Measurements from ENCODE around the gene MYOM3. TPM values are rescaled to one million over a fixed set of nuclear protein-coding genes. Genes with fewer than 3 reads are reported as not detected.
"Not testable (repeated sequence)": the region's sequence is repeated elsewhere in the genome, so short reads cannot be mapped to it uniquely, and the experiment has no call there.

The MYOM3 gene
- total and polyA plus RNA-seq, 2 experiments from 2014 or later: 2.0 to 2.4 TPM

DNA sequence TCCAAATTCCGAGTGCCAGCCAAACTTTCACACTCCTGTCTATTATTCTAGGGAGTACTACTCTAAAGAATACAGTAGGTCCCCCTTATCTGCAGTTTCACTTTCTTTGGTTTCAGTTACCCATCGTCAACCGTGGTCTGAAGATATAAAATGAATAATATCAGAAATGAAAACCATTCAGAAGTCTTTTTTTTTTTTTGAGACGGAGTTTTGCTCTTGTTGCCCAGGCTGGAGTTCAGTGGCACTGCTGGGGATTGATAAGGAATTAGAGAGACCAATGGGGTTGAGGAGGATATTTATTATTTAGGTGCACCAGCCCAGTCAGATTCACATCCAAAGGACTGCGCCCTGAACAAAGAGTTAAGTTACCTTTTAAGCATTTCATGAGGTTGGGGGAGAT is 79.0 kb downstream of the MYOM3 start:
- 92% methylated on average over 5 of the region's 5 CpGs for WGBS (ENCODE audit: low lambda C conversion rate, missing lambda C conversion rate)
- H3K36me3 ChIP-seq (replicated peaks; ENCODE audit: insufficient read depth, low read depth): no peaks in the 10 kb centered on the region
- H2AFZ ChIP-seq: no peak overlapping the region
- H3K4me1 ChIP-seq (ENCODE audit: insufficient read depth): no peaks in the 10 kb centered on the region
- no peaks in the 10 kb centered on the region for H4K20me1 ChIP-seq (ENCODE audit: insufficient read depth, poor library complexity, severe bottlenecking)
- DNase-seq (ENCODE audit: low spot score): no peak
- H3K4me2 ChIP-seq: no peak overlapping the region
- H3K9me3 ChIP-seq (ENCODE audit: low read depth): no peaks in the 10 kb centered on the region
- no peaks in the 10 kb centered on the region for H3K79me2 ChIP-seq
- TF ChIP-seq EZH2phosphoT487 (IDR thresholded peaks at IDR 0.05; ENCODE audit: low read depth, severe bottlenecking, unreplicated experiment): no peak
- no peak for TF ChIP-seq EZH2 (IDR thresholded peaks at IDR 0.05; ENCODE audit: borderline replicate concordance)
- TF ChIP-seq CTCF (IDR thresholded peaks at IDR 0.05; ENCODE audit: poor library complexity): no peak
- H3K27ac ChIP-seq: no peak overlapping the region
- no peak overlapping the region for H3K4me3 ChIP-seq
- no peaks in the 10 kb centered on the region for H3K9me2 ChIP-seq (replicated peaks; ENCODE audit: insufficient read depth)
- no peaks in the 10 kb centered on the region for H3K27me3 ChIP-seq

DNA sequence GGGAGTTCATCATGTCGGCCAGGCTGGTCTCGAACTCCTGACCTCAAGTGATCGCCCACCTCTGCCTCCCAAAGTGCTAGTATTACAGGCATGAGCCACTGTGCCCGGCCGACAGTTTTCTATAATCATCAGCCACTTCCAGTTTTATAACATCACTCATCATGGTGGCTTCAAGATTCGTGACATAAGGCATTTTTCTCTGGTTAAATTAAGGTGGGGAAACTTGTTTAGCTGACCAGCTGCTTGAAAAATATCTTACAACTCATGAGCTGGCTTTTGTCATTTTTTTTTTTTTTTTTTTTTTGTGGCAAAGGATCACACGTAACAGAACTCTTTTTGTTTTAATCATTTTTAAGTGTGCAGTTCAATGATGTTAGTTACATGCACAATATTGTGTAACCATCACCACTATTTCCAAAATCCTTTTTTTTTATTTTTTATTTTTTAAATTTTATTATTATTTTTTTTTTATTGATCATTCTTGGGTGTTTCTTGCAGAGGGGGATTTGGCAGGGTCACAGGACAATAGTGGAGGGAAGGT is 80.9 kb downstream of the MYOM3 start:
- not testable (repeated sequence) for H3K36me3 ChIP-seq (replicated peaks; ENCODE audit: insufficient read depth, low read depth); H3K4me2 ChIP-seq
- WGBS (ENCODE audit: low lambda C conversion rate, missing lambda C conversion rate): 83% methylated on average over 7 of the region's 7 CpGs

DNA sequence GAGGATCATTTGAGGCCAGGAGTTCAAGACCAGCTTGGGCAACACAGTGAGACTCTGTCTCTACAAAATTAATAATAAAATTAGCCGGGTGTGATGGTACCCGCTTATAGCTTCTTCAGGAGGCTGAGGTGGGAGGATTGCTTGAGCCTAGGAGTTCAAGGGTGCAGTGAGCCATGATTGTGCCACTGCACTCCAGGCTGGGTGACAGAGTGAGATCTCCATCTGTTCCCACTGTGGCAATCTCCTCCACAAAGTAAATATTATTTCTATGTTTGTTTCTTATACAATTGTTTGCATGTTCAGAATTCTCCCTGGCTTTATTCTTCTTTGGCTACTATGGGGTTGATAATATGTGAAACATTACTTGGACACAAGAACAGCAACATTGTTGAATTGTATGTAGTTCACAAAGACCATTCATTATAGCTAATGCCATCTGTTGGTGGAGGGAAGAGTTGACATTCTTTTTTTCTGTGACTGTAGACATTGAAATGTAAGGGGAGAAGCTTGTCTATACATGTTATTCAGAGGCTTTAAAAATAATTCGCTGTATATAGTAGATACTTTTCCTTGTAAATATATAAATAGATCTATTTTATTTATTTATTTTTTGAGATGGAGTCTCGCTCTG is 84.0 kb downstream of the MYOM3 start:
- TF ChIP-seq EZH2phosphoT487 (IDR thresholded peaks at IDR 0.05; ENCODE audit: low read depth, severe bottlenecking, unreplicated experiment) (no peak), CTCF (IDR thresholded peaks at IDR 0.05; ENCODE audit: poor library complexity) (peak; percentile 75), EZH2 (IDR thresholded peaks at IDR 0.05; ENCODE audit: borderline replicate concordance) (no peak)
- H3K79me2 ChIP-seq: no peaks in the 10 kb centered on the region
- H3K4me3 ChIP-seq: no peak overlapping the region
- H3K9me3 ChIP-seq (ENCODE audit: low read depth): no peaks in the 10 kb centered on the region
- no peaks in the 10 kb centered on the region for H4K20me1 ChIP-seq (ENCODE audit: insufficient read depth, poor library complexity, severe bottlenecking)
- H3K4me1 ChIP-seq (ENCODE audit: insufficient read depth): peaks cover 3% of the 10 kb centered on the region
- 90% methylated on average over 4 of the region's 4 CpGs for WGBS (ENCODE audit: low lambda C conversion rate, missing lambda C conversion rate)
- peak; percentile 52 for DNase-seq (ENCODE audit: low spot score)
- H3K36me3 ChIP-seq (replicated peaks; ENCODE audit: insufficient read depth, low read depth): no peaks in the 10 kb centered on the region
- no peak overlapping the region for H2AFZ ChIP-seq
- H3K27me3 ChIP-seq: no peaks in the 10 kb centered on the region
- H3K9me2 ChIP-seq (replicated peaks; ENCODE audit: insufficient read depth): no peaks in the 10 kb centered on the region
- H3K4me2 ChIP-seq: no peak overlapping the region
- no peak overlapping the region for H3K27ac ChIP-seq

More for the DNA sequence above, 80.9 kb downstream of the MYOM3 start:
- not testable (repeated sequence) for H3K27me3 ChIP-seq; H4K20me1 ChIP-seq (ENCODE audit: insufficient read depth, poor library complexity, severe bottlenecking); H3K9me2 ChIP-seq (replicated peaks; ENCODE audit: insufficient read depth); H3K9me3 ChIP-seq (ENCODE audit: low read depth); H3K27ac ChIP-seq; H2AFZ ChIP-seq; H3K4me3 ChIP-seq; H3K79me2 ChIP-seq; DNase-seq (ENCODE audit: low spot score); H3K4me1 ChIP-seq (ENCODE audit: insufficient read depth)

GRCh38 chr1:24022581-24023361 is 89.2 kb downstream of the MYOM3 start:
- 63% methylated on average over 4 of the region's 4 CpGs for WGBS (ENCODE audit: low lambda C conversion rate, missing lambda C conversion rate)
- no peaks in the 10 kb centered on the region for H3K27me3 ChIP-seq
- H3K4me2 ChIP-seq: peak overlapping the region; percentile 25
- H3K4me1 ChIP-seq (ENCODE audit: insufficient read depth): peaks cover 47% of the 10 kb centered on the region
- no peaks in the 10 kb centered on the region for H3K36me3 ChIP-seq (replicated peaks; ENCODE audit: insufficient read depth, low read depth)
- H2AFZ ChIP-seq: no peak overlapping the region
- no peaks in the 10 kb centered on the region for H3K9me3 ChIP-seq (ENCODE audit: low read depth)
- peak overlapping the region; percentile 95 for H3K27ac ChIP-seq
- no peaks in the 10 kb centered on the region for H3K79me2 ChIP-seq
- no peak overlapping the region for H3K4me3 ChIP-seq
- no peak for TF ChIP-seq EZH2 (IDR thresholded peaks at IDR 0.05; ENCODE audit: borderline replicate concordance)
- TF ChIP-seq CTCF (IDR thresholded peaks at IDR 0.05; ENCODE audit: poor library complexity): no peak
- TF ChIP-seq EZH2phosphoT487 (IDR thresholded peaks at IDR 0.05; ENCODE audit: low read depth, severe bottlenecking, unreplicated experiment): no peak
- H4K20me1 ChIP-seq (ENCODE audit: insufficient read depth, poor library complexity, severe bottlenecking): no peaks in the 10 kb centered on the region
- no peaks in the 10 kb centered on the region for H3K9me2 ChIP-seq (replicated peaks; ENCODE audit: insufficient read depth)
- peak; percentile 66 for DNase-seq (ENCODE audit: low spot score)
